MM.1S (cell line): ENCODE measurements around the gene EPHA6.

Experiments
- DNase-seq: peaks from one replicate; pipeline ENCODE4 v3.0.0-alpha.2; 2015
- H2AFZ ChIP-seq: fragments of 300-600 bp; sonication (generic); 2 replicates; pipeline ENCODE4 v1.6.0; 2016; ENCODE audit warnings: antibody characterized with exemption, low read length
- H3F3A ChIP-seq: fragments of 300-600 bp; sonication (generic); 2 replicates; pipeline ENCODE4 v1.6.1; 2016; ENCODE audit warnings: mild to moderate bottlenecking, antibody characterized with exemption, low read length, moderate library complexity, mixed read lengths; ENCODE audit not compliant: insufficient read depth
- H3K27ac ChIP-seq: fragments of 300-600 bp; sonication (generic); 2 replicates; pipeline ENCODE4 v1.5.1; 2016; ENCODE audit warnings: mild to moderate bottlenecking, low read length
- H3K27me3 ChIP-seq: fragments of 300-600 bp; sonication (generic); replicated peaks from 2 replicates; pipeline ENCODE4 v1.6.0; 2016; ENCODE audit warnings: low read length; ENCODE audit not compliant: insufficient read depth
- H3K36me3 ChIP-seq: fragments of 300-600 bp; sonication (generic); replicated peaks from 2 replicates; pipeline ENCODE4 v1.6.1; 2016; ENCODE audit warnings: mild to moderate bottlenecking, low read length, mixed read lengths; ENCODE audit not compliant: insufficient read depth
- H3K4me1 ChIP-seq: fragments of 300-600 bp; sonication (generic); 2 replicates; pipeline ENCODE4 v1.6.1; 2016; ENCODE audit warnings: low read length, mixed read lengths
- H3K4me2 ChIP-seq: fragments of 300-600 bp; sonication (generic); 2 replicates; pipeline ENCODE4 v1.6.0; 2016; ENCODE audit warnings: low read depth, low read length
- H3K4me3 ChIP-seq: fragments of 300-600 bp; sonication (generic); 2 replicates; pipeline ENCODE4 v1.5.1; 2016; ENCODE audit warnings: low read length, mixed read lengths
- H3K79me2 ChIP-seq: fragments of 300-600 bp; sonication (generic); 2 replicates; pipeline ENCODE4 v1.6.1; 2016; ENCODE audit warnings: mixed run types, low read length, mixed read lengths
- H3K9ac ChIP-seq: fragments of 300-600 bp; sonication (generic); 2 replicates; pipeline ENCODE4 v1.6.1; 2016; ENCODE audit warnings: low read length, mixed read lengths
- H3K9me2 ChIP-seq: fragments of 300-600 bp; sonication (generic); replicated peaks from 2 replicates; pipeline ENCODE4 v1.6.1; 2016; ENCODE audit warnings: mild to moderate bottlenecking, low read length, mixed read lengths; ENCODE audit not compliant: insufficient read depth
- H3K9me3 ChIP-seq: fragments of 300-600 bp; sonication (generic); replicated peaks from 2 replicates; pipeline ENCODE4 v1.6.1; 2016; ENCODE audit warnings: mild to moderate bottlenecking, low read length, mixed read lengths; ENCODE audit not compliant: insufficient read depth
- H4K20me1 ChIP-seq: fragments of 300-600 bp; sonication (generic); 2 replicates; pipeline ENCODE4 v1.6.1; 2016; ENCODE audit warnings: mild to moderate bottlenecking, low read length, moderate library complexity, mixed read lengths; ENCODE audit not compliant: insufficient read depth
- CTCF ChIP-seq: fragments of 300-600 bp; sonication (generic); IDR thresholded peaks from 2 replicates; pipeline ENCODE4 v1.5.1; 2016; ENCODE audit warnings: antibody characterized with exemption, low read length, mixed read lengths
- EZH2 ChIP-seq: fragments of 300-600 bp; sonication (generic); optimal IDR thresholded peaks from 2 replicates; pipeline ENCODE3; 2017; ENCODE audit warnings: low read depth, mild to moderate bottlenecking, antibody characterized with exemption, low read length, mixed read lengths
- EZH2phosphoT487 ChIP-seq: fragments of 300-600 bp; sonication (generic); IDR thresholded peaks from 2 replicates; pipeline ENCODE4 v1.6.1; 2018; ENCODE audit warnings: antibody characterized with exemption, low read length

Gene EPHA6

GRCh38 chr3:96796101-96796500 lies 18.3 kb upstream of the EPHA6 start:
- TF ChIP-seq EZH2phosphoT487 (no peak), EZH2 (no peak), CTCF (no peak)
- H3K9ac ChIP-seq: no peak overlapping the region

DNA sequence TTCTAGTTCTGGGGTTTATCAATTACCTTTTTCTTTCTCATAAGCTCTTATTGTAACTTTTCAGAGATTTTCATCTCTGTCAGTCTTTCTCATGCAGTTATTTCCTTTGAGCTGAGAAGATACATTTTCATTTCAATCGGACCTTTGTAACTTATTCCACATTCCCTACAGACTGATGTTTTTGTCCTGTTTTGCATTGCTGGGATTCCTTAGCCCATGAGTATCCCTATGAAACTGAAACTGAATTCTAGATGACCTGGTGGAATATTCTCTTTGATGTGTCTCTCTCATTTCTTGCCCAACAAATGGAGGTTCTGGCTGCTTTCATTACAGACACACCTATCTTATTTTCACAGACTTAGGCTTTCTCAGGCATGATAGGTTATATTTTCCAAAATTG lies 10.5 kb upstream of the EPHA6 start:
- H3K4me1 ChIP-seq: no peaks in the 10 kb centered on the region
- no peak overlapping the region for H3K9ac ChIP-seq
- no peak for DNase-seq
- H3K27ac ChIP-seq: no peak overlapping the region
- H3K79me2 ChIP-seq: no peaks in the 10 kb centered on the region
- H2AFZ ChIP-seq: no peak overlapping the region
- TF ChIP-seq EZH2phosphoT487 (no peak), CTCF (no peak), EZH2 (no peak)
- no peak overlapping the region for H3K4me3 ChIP-seq
- H4K20me1 ChIP-seq: no peaks in the 10 kb centered on the region
- H3K4me2 ChIP-seq: no peak overlapping the region
- H3K9me3 ChIP-seq: no peaks in the 10 kb centered on the region
- no peaks in the 10 kb centered on the region for H3K9me2 ChIP-seq
- H3K36me3 ChIP-seq: no peaks in the 10 kb centered on the region
- H3K27me3 ChIP-seq: no peaks in the 10 kb centered on the region
- H3F3A ChIP-seq: no peaks in the 10 kb centered on the region

More at GRCh38 chr3:96796101-96796500, 18.3 kb upstream of the EPHA6 start:
- no peak for DNase-seq
- no peaks in the 10 kb centered on the region for H4K20me1 ChIP-seq
- H3F3A ChIP-seq: no peaks in the 10 kb centered on the region
- H3K9me3 ChIP-seq: no peaks in the 10 kb centered on the region
- H3K27ac ChIP-seq: no peak overlapping the region
- no peaks in the 10 kb centered on the region for H3K79me2 ChIP-seq
- H2AFZ ChIP-seq: no peak overlapping the region
- H3K4me2 ChIP-seq: no peak overlapping the region
- H3K4me3 ChIP-seq: no peak overlapping the region
- no peaks in the 10 kb centered on the region for H3K27me3 ChIP-seq
- H3K9me2 ChIP-seq: no peaks in the 10 kb centered on the region
- no peaks in the 10 kb centered on the region for H3K4me1 ChIP-seq
- H3K36me3 ChIP-seq: no peaks in the 10 kb centered on the region

- Histone ChIP-seq H4K20me1 (no peaks in the 10 kb centered on the region), H3K9me2 (no peaks in the 10 kb centered on the region), H3K4me3 (no peak overlapping the region), H3K4me1 (no peaks in the 10 kb centered on the region), H3K27me3 (no peaks in the 10 kb centered on the region), H3K36me3 (no peaks in the 10 kb centered on the region), H2AFZ (no peak overlapping the region), H3K79me2 (no peaks in the 10 kb centered on the region), H3K9ac (no peak overlapping the region), H3K4me2 (no peak overlapping the region), H3K27ac (no peak overlapping the region), H3F3A (no peaks in the 10 kb centered on the region), H3K9me3 (no peaks in the 10 kb centered on the region)
- no peak for DNase-seq
- TF ChIP-seq EZH2phosphoT487 (no peak), EZH2 (no peak), CTCF (no peak)
These were observed 8.1 kb upstream of the EPHA6 start for GRCh38 chr3:96806341-96806740.
